ENCODE data around the gene PBXIP1. TPM values are rescaled to one million over a fixed set of nuclear protein-coding genes. Genes with fewer than 3 reads are reported as not detected.

Gene PBXIP1
- total RNA-seq, 1 donor: 125 TPM

GRCh38 chr1:154958681-154959425 is 3.0 kb upstream of the PBXIP1 start:
- H3K27me3 ChIP-seq (ENCODE audit: insufficient read depth, low read length): no peaks in the 10 kb centered on the region
- H3K4me1 ChIP-seq (ENCODE audit: insufficient read depth, low read length): peaks cover 70% of the 10 kb centered on the region
- H3K9me3 ChIP-seq (ENCODE audit: low read depth, low read length): no peaks in the 10 kb centered on the region
- no peak overlapping the region for H3K4me3 ChIP-seq (ENCODE audit: low read length)

DNA sequence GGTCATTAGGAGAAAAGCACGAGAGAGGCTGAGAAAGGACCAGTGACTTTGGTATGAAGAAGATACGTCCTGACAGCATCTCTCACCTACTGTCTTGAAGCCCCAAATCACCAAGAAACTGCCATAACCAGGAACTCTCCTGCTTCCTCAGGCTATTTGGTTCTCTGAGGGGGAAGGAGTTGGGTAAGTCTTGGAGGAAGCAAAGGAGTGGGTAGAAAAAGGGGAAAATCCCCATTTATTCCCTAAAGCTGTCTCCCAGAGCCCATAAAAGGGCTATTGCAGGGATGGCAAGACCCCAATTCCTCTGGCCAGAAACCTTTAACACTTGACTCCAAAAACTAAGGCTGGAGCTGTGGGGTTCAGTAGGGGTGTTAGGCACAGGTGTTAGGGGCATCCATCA is 2.1 kb upstream of the PBXIP1 start:
- H3K27me3 ChIP-seq (ENCODE audit: insufficient read depth, low read length): no peaks in the 10 kb centered on the region
- H3K9me3 ChIP-seq (ENCODE audit: low read depth, low read length): no peaks in the 10 kb centered on the region
- H3K4me1 ChIP-seq (ENCODE audit: insufficient read depth, low read length): peaks cover 70% of the 10 kb centered on the region
- no peak overlapping the region for H3K4me3 ChIP-seq (ENCODE audit: low read length)

- no peaks in the 10 kb centered on the region for H3K27me3 ChIP-seq (ENCODE audit: insufficient read depth, low read length)
- H3K9me3 ChIP-seq (ENCODE audit: low read depth, low read length): no peaks in the 10 kb centered on the region
- peaks cover 70% of the 10 kb centered on the region for H3K4me1 ChIP-seq (ENCODE audit: insufficient read depth, low read length)
- no peak overlapping the region for H3K4me3 ChIP-seq (ENCODE audit: low read length)
Measured at GRCh38 chr1:154957091-154957657, 1.3 kb upstream of the PBXIP1 start.

- Histone ChIP-seq H3K4me3 (ENCODE audit: low read length) (peak overlapping the region; percentile 78), H3K4me1 (ENCODE audit: insufficient read depth, low read length) (peaks cover 74% of the 10 kb centered on the region), H3K9me3 (ENCODE audit: low read depth, low read length) (no peaks in the 10 kb centered on the region), H3K27me3 (ENCODE audit: insufficient read depth, low read length) (no peaks in the 10 kb centered on the region)
Measured at GRCh38 chr1:154956544-154956941, 644 bp upstream of the PBXIP1 start.

- no peaks in the 10 kb centered on the region for H3K27me3 ChIP-seq (ENCODE audit: insufficient read depth, low read length)
- peak overlapping the region; percentile 78 for H3K4me3 ChIP-seq (ENCODE audit: low read length)
- H3K9me3 ChIP-seq (ENCODE audit: low read depth, low read length): no peaks in the 10 kb centered on the region
- peaks cover 77% of the 10 kb centered on the region for H3K4me1 ChIP-seq (ENCODE audit: insufficient read depth, low read length)
Measured at GRCh38 chr1:154955039-154955717, 721 bp downstream of the PBXIP1 start.

DNA sequence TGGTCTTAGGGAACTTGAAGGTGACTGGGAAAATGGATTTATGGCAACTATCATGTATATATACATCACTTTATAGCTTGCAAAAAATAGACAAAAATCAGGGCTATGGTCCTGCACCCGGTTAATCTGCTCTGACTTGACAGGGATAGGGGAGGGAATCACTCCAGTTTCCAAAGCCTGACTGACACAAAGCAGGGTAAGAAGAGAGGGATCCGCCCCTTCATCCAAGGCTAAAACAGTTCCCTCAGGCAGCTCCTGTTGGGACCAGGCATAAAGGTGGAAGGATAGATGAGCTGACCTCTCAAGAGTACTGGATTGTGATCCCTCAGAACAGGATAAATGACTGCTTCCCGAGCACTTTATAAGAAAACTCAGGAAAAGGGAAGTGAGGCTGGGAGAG is 1.4 kb downstream of the PBXIP1 start:
- H3K9me3 ChIP-seq (ENCODE audit: low read depth, low read length): no peaks in the 10 kb centered on the region
- peak overlapping the region; percentile 78 for H3K4me3 ChIP-seq (ENCODE audit: low read length)
- H3K4me1 ChIP-seq (ENCODE audit: insufficient read depth, low read length): peaks cover 71% of the 10 kb centered on the region
- no peaks in the 10 kb centered on the region for H3K27me3 ChIP-seq (ENCODE audit: insufficient read depth, low read length)

DNA sequence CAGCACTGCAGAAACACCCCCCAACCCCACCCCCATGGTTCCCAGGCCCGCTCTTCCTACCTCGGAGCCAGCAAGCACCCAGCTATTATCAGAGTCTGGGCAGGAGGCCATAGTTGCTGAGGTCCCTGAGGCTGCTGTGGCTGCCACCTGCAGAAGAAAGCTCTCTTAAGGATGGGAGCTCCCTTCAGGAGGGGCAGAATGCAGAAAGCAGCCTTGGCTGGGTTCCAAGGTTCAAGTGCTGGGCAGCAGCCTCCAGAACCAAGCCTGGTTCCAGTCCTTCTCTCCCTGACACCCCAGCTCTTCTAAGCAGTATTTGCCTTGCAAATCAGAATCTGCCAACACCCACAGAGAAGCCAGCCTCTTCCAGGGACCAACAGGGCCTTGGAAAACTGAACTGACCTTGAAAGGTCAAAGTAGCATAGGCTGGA is 2.3 kb downstream of the PBXIP1 start:
- Histone ChIP-seq H3K9me3 (ENCODE audit: low read depth, low read length) (no peaks in the 10 kb centered on the region), H3K4me3 (ENCODE audit: low read length) (no peak overlapping the region), H3K27me3 (ENCODE audit: insufficient read depth, low read length) (no peaks in the 10 kb centered on the region), H3K4me1 (ENCODE audit: insufficient read depth, low read length) (peaks cover 70% of the 10 kb centered on the region)

DNA sequence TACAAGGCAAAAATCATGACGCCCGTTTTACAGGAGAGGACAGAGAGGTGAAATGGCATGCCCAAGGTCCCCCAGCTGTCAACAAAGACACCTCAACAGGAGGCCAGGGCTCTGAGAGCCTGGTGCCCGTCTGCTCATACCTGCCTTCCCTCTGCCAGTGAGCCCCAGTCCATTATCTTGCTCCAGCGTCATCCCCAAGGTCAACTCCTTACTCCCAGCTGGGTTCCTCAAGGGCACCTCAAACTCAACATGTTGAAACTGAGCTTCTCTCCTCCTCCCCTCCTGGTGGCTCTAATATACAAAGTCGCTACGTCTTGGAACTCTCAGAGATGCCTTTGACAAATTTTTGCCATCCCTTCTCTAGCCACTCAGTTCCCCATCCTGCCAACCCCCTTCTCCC is 3.2 kb downstream of the PBXIP1 start:
- H3K9me3 ChIP-seq (ENCODE audit: low read depth, low read length): no peaks in the 10 kb centered on the region
- H3K27me3 ChIP-seq (ENCODE audit: insufficient read depth, low read length): no peaks in the 10 kb centered on the region
- H3K4me3 ChIP-seq (ENCODE audit: low read length): no peak overlapping the region
- peaks cover 66% of the 10 kb centered on the region for H3K4me1 ChIP-seq (ENCODE audit: insufficient read depth, low read length)

DNA sequence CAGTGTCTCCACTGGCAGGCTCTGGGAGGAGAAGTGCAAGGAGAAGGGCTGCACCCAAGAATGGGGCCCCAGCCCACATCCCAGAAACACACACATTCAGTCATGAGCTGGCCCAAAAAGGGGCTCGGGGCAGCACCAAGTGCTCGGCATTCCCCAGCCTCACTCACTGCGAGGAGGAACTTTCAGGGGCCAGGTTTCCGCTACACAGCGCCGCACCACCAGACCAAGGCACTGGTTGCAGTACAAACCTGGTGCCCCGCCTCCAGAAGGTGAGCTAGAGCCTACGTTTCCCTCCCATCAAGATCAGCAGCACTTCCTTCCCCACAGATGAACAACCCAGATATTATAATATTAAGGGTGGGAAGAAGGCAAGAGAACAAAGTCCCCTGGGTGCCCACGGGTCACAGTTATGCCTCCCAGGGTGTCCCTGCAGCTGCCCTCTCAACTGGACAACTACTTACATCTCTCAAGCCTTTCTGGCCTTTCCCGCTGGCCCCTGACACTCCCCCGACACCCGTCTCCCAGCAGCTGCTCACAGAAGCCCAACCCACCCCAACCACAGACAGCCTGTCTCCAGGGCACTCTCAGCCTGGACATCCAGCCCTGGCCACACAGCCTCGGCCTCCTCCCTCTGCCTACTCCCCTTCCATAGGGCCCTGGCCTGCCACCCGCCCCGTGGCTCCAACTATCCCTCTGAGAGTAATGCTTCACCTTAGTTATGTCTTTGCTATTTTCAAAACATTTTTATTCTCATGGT is 3.8 kb downstream of the PBXIP1 start:
- Histone ChIP-seq H3K4me1 (ENCODE audit: insufficient read depth, low read length) (peaks cover 65% of the 10 kb centered on the region), H3K27me3 (ENCODE audit: insufficient read depth, low read length) (no peaks in the 10 kb centered on the region), H3K9me3 (ENCODE audit: low read depth, low read length) (no peaks in the 10 kb centered on the region), H3K4me3 (ENCODE audit: low read length) (no peak overlapping the region)

GRCh38 chr1:154948079-154948478 is 7.8 kb downstream of the PBXIP1 start:
- Histone ChIP-seq H3K27me3 (ENCODE audit: insufficient read depth, low read length) (no peaks in the 10 kb centered on the region), H3K9me3 (ENCODE audit: low read depth, low read length) (no peaks in the 10 kb centered on the region), H3K4me1 (ENCODE audit: insufficient read depth, low read length) (peaks cover 50% of the 10 kb centered on the region), H3K4me3 (ENCODE audit: low read length) (no peak overlapping the region)

DNA sequence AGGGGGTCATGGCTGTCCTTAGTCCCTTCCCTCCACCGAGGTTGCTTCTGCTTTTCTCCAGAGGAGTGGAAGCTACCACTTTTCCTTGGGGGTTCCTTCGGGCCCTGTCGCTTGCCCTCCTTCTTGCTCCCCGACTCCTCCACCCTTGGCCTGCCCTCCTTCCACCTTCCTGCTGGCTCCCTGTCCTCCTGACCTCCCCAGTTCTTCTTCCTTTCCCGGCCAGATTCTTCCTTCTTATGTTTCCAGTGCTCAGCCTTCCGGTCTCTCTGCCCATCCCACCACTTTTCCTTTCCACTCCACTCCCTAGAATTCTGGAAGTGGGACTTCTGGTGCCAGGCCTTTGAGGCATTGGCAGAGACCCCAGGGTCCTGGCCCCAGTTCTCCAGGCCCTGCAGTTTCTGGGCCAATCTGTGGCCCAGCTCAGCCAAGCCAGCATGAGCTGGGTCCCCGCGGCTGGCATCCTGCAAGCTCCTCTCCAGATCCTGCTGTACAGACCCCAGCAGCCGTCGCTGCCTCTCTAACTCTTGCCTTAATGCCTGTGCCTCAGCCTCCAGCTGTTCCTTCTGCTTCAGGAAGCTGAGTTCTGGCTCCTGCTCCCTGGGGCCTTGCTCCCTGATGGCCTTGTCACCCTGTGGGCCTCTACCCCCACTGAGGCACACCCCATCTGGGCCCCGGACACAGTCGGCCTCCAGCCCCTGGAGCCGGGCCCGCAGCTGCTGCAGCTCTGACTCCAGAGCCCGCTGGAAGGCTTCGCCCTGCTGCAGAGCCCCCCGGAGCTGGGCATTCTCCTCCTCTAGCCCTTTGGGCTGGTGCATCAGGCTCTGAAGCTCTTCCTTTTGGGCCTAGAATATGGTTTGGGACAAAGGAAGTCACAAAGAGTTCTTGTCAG is 9.7 kb downstream of the PBXIP1 start:
- H3K4me3 ChIP-seq (ENCODE audit: low read length): no peak overlapping the region
- no peaks in the 10 kb centered on the region for H3K9me3 ChIP-seq (ENCODE audit: low read depth, low read length)
- peaks cover 50% of the 10 kb centered on the region for H3K4me1 ChIP-seq (ENCODE audit: insufficient read depth, low read length)
- H3K27me3 ChIP-seq (ENCODE audit: insufficient read depth, low read length): no peaks in the 10 kb centered on the region

- no peaks in the 10 kb centered on the region for H3K27me3 ChIP-seq (ENCODE audit: insufficient read depth, low read length)
- peaks cover 50% of the 10 kb centered on the region for H3K4me1 ChIP-seq (ENCODE audit: insufficient read depth, low read length)
- no peaks in the 10 kb centered on the region for H3K9me3 ChIP-seq (ENCODE audit: low read depth, low read length)
- H3K4me3 ChIP-seq (ENCODE audit: low read length): no peak overlapping the region
Measured at GRCh38 chr1:154945160-154945961, 10.5 kb downstream of the PBXIP1 start.

- H3K9me3 ChIP-seq (ENCODE audit: low read depth, low read length): no peaks in the 10 kb centered on the region
- no peak overlapping the region for H3K4me3 ChIP-seq (ENCODE audit: low read length)
- peaks cover 55% of the 10 kb centered on the region for H3K4me1 ChIP-seq (ENCODE audit: insufficient read depth, low read length)
- no peaks in the 10 kb centered on the region for H3K27me3 ChIP-seq (ENCODE audit: insufficient read depth, low read length)
Measured at GRCh38 chr1:154944401-154945159, 11.3 kb downstream of the PBXIP1 start.

All from mononuclear cell (primary cell).